NCI-H1105 treated with DMSO at 0.1 percent for 48 hours (cell line): ENCODE results near the gene PTGES2.

ENCODE experiments used
- DNase-seq: peaks from one replicate; lab custom pipeline; 2025; lab: John Stamatoyannopoulos, UW

Gene PTGES2

DNA sequence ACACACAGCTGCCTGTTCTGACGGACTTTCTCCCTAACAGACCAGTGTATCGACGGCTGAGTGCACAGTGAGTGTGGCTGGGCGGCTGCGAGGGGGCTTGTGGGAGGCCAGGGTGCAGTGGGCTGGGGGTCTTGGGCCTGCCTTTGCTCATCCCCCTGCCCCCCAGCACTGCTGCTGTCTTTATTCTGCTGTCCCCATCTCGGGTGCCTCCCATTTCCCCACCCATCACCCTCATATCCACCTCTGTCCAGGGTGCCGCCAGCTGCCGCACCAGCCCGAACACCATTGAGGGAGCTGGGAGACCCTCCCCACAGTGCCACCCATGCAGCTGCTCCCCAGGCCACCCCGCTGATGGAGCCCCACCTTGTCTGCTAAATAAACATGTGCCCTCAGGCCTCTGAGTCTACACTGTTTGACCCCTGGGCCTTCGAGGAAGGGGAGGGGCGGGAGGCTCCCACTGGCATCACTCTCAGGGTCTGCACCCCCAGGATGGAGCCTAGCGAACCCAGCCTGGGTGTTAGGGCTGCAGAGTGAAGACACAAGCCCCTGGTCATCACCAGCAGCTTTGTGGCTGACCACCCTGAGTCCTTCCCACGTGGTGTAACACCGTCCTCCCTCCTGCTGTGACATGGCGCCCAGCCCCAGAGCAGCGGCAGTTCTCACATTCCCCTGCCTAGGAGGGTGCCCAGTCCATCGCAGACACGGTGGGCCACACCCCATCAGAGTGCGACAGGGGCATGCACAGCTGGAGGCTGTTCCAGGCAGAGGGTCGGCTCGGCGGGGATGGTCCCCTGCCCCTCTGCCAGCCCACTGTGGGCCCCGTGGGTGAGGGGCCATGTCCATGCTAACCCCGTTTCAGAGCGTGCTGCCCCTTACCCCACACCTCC, 25.8 kb upstream of the PTGES2 start:
- no peak for DNase-seq

DNA sequence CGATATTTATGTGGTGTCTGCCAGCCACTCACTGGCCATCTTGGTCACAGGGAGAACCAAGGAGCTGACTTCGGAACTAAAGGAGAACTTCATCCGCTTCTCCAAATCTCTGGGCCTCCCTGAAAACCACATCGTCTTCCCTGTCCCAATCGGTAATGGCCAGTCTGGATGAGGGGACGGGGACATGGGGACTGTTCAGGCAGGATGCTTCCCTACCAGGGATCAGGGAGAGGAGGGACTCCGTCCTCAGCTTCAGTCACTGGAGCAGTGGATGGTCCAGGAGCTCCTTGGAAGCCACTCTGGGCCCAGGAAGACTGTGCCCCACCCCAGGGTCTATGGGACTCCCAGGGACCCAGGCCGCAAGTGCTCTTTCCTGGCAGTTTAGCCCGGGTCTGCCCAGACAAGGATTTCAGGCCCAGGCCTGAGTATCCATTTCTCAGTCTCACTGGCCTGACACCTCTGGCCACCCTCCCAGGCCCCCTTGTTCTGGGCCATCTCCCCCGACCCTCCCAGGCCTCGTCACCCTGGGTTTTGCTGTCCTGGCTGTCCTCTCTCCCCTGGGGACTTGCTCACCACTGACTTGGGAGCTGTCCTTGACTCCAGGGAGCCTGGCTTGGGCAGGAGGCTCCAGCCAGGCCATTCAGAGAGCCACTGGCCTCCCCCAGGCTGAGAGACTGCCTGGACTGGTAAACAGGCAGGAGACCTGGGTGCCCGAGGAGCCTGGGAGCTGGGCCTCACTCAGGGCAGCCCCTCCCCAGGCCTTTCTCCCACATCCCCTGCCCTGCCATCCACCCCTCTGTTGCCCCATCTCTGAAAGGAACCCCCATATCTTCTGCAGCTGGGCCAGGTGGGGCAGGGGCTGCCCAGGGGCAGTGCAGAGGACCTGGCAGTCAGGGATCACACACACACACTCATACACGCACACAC, 24.9 kb upstream of the PTGES2 start:
- no peak for DNase-seq

DNA sequence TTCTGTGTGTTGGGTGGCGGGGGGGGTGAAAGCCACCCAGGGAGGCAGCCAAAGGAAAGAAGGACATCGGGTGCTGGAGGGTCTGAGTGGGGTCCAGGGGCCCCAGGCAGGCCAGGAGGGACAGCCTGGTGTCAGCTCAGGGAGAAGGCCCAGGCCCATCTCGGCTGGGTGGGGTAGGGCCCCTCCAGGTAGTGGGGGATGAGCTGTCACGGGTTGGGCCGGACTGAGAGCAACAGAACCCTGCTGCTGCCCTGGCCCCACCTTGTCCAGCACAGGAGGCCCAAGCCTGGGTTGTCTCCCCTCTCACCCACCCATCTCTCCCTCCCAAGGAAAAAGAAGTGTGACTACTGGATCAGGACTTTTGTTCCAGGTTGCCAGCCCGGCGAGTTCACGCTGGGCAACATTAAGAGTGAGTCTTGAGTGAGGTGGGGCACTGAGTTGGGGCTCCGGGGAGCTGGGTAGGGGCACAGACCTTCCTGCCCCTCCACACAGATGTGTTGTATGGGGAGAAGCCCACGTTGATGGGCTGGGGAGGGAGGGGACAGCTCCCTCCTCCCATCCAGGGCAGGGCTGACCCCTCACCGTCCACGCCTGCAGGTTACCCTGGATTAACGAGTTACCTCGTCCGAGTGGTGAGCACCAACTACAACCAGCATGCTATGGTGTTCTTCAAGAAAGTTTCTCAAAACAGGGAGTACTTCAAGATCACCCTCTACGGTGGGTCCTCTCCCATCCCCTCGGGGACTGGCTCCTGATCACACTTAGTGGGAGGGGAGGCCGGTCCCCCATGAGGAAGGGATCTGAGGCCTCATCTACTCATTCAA, 24.0 kb upstream of the PTGES2 start:
- DNase-seq: no peak

DNA sequence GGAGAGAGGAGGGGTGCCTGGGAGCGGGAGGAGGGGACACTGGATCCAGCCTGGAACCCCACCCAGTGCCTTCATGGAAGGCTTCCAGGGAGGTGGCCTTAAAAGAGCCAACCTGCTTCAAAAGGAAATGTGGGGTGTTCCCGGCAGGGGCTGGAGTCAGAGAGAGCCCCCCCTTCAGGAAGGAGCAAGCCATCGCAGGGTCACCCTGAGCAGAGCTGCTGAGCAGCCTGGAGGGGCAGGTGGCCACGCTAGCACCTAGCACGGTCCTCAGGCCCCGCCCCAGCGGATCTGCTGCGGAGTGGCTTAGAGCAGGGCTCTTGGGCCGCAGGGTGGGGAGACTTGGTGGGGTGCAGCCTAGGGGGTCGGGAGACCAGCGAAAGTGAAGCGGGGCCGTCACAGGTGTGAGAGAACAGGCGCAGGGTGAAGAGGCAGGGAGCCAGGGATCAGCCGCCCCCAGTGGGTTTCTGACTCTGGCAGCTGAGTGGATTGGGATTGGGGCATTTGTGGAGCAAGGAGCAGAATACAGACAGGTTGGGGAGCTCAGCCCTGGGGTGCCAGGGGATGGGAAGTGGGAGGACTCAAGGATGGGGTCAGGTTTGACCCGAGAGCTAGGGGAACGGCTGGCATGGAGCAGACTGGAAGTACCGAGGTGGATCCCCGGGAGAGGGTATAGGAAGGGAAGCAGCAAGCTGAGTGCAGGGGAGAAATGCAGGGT, 23.2 kb upstream of the PTGES2 start:
- no peak for DNase-seq

DNA sequence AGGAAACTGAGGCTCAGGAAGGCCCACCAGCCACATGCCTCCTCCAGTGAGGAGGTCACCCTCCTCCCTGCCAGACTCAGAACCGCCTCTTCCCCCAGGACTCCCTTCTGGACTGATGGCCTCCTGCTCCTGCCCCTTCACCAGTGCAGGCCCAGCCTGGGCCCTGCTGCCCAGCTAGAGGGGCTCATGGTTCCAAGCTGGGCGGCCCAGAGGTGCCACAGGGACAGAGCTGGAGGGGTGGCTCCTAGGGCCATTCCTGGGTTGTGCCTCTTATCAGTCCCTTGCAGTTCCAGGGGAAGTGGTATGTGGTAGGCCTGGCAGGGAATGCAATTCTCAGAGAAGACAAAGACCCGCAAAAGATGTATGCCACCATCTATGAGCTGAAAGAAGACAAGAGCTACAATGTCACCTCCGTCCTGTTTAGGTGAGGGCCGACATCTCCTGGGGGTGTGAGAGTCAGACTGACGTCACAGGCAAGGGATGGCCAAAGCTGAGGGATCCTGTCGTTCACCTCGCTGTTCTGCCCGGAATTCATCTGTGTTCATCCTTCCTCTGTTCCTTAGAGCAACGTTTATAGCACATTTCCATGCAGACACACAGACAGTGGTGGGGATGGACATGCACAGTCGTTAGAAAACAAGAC, 22.5 kb upstream of the PTGES2 start:
- no peak for DNase-seq

DNA sequence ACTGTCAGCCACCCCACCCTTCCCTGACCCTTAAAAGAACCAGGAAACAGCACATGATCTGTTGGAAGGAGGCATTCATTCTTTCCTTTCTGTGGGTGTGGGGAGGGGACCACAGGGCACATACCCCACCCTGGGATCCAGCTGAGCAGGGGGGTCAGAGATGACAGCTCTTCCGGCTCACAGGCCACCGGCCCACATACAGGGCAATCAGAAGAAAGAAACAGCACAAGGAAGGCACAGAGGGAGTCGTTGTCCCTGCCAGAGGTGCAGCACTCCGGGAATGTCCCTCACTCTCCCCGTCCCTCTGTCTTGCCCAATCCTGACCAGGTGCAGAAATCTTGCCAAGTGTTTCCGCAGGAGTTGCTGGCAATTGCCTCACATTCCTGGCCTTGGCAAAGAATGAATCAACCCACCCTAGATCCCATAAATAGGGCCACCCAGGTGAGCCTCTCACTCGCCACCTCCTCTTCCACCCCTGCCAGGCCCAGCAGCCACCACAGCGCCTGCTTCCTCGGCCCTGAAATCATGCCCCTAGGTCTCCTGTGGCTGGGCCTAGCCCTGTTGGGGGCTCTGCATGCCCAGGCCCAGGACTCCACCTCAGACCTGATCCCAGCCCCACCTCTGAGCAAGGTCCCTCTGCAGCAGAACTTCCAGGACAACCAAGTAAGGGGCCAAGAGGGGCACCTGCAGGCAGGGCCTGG, 21.6 kb upstream of the PTGES2 start, which contains the start of gene LCN2:
TSS of gene LCN2 (plus strand) at position 453 of the 701 bp plus-strand sequence. CDS start at position 526, 73 bp downstream.
- DNase-seq: no peak

DNA sequence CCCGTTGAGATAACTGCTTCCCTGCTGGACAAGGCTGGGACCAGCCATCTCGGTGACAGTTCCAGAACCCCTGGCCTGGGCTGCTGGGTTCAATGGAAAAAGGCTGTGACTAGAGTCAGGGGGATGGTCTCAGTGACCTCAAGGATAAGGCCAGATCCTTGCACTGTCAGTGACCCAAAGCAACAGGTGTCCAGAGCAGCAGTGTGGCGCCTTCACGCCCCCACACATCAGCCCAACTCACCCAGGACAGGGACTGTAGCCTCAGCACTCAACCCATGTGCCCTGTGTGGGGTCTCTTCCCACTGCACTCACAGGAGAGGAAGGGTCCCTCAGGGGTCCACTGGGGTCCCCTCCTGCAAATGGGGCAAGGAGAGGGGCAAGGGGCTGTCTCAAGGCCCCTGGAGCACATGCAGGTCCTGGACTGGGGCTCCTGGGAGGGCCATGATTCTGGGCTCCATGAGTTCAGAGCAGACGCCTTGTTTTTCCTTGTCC, 21.0 kb upstream of the PTGES2 start:
- DNase-seq: no peak

DNA sequence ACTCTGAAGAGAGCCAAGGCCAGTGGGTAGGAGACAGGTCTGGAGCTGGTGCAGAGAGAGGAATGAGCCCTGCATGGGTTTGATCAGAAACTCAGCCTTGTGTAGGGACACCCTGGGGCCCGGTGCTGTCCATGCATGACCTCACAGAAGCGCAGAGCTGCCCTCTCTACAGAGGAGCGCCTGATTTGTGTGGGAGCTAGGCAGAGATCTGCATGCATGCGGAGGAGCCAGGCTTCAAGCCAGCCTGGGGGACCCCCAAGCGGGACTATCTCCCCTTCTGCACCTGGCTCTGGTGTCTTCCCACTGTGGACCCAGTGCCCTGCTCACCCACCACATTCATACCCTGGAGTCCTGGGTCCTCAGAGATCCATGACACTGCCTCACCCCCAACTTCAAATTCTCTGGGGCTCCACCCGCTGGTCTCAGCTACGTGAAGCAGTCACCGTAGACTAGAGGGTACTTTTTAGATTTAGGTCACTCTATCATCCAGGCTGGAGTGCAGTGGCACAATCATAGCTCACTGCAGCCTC, 19.1 kb upstream of the PTGES2 start:
- DNase-seq: no peak

DNA sequence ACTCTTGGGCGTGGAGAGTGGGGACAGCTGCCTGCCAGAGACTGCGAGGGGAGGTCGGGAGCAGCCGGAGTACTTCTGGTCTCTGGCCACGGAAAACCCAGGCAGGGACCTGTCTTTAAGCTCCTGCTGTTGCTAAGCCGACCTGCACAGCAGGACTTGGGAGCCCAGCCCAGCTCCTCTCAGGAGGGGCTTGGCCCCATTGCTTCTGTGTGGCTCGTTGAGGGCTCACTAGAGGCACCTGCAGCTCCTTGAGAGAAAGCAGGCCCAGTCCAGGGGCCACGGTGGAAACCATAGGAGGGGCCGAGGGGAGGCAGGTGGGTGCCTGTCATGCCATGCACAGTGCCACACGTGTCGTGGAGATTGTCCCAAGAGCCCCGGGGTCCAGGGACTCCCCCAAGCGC, 18.4 kb upstream of the PTGES2 start:
- DNase-seq: no peak

DNA sequence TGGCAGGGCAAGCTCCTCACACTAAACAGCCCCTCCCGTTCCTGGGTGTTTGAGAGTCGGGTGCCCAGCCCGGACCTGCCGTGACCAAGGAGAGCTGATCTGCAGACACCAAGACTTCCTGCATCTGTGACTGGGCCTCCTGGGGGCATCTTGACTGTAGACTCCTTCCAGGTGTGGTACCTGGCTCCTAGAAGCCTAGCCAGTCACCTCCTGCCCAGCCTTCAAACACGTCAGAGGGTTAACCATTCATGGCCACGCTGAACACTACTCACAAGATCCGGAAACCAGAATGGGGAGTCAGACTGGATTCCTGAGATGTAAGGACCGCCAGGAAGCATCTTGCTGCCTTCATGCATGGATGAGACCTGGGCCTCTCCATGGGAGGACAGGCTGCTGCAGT, 18.0 kb upstream of the PTGES2 start:
- no peak for DNase-seq

DNA sequence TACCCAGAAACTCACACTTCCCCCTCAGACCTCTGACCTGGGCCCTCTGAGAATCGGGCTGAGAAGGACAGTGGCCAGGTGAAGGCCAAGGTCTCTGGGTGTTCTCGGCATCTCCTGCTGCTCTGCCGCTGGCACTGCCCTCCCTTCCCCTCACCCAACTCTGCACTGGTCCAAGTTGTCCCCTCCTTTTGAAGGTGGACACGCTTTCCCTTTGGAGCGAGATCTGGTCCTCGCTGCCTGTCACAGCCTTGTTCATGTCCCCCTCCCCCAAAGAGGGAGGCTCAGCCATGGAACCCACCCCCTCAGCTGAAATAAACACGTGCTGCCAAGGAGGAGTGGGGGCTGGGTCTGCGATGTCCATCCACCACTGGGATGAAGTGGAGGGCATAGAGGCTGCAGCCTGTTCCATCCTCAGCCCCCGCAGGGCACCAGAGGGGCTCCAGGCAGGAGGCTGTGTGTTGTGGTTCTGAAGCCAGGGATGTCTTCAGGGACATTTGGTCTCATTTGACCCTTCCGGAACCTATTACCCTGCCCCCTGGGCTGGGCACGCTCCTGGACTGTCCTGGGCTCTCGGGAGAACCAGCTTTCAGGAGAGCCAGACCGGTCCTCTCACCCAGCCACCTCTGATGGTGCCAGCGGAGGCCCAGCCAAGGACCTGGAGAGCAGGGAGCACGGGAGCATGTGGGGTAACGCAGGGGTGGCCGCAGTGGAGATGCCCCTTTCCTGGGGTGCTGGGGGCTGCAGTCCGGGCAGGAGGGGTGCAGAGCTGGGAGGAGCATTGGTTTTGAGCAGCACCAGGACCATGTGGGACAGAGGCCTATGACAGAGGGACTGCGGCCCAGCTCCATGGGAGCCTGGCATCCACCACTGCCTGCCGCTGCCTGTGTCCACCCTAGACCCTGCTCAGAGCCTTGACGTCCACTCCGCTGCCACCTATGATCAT, 17.0 kb upstream of the PTGES2 start:
- no peak for DNase-seq

DNA sequence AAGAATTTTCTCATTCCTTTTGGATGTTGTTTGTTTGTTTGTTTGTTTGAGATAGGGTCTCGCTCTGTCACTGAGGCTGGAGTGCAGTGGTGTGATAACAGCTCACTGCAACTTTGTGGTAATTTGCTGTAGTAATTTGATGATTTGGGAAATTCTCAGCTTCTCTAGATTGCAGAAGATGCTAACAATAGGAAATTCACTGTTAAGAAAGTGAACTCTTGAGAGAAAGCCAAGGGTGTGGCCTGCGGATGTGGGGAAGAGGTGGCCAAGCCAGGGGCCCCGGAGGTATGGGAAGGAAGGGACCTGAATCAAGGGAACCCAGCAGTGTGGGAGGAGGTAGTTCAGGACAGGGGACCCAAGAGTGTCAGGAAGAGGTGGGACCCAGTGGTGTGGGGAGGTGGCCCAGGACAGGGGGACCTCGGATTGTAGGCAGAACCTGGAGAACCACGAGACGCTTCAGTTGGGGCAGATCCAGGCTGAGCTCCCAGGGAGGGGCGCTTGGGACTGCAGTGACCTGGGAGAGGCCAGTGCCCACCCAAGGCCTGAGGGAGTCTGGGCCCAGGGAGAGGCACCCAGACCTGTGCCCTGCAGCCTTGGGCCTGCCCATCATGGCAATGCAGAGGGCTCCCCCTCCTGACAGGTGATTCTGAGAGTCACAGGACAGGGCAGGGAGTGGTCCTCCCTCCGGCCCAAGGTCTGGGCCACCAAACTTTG, 16.2 kb upstream of the PTGES2 start:
- no peak for DNase-seq

DNA sequence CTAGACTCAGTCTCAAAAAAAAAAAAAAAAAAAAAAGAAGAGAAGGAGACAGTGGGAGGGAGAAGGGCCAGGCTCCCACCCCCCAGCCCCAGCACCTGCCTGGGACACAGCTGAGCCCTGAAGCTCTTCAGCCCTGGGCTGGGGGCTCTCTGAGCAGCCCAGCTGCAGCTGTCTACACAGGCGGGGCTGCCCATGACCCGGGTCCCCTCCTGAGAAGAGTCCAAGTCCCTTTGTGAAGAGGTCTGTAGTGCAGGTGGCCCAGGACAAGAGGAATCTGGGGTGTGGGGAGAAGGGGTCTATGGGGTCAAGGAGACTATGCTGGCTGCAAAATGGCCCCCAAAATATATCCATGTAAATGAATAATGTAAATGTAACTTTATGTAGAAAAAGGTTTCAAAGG, 15.1 kb upstream of the PTGES2 start:
- DNase-seq: no peak

DNA sequence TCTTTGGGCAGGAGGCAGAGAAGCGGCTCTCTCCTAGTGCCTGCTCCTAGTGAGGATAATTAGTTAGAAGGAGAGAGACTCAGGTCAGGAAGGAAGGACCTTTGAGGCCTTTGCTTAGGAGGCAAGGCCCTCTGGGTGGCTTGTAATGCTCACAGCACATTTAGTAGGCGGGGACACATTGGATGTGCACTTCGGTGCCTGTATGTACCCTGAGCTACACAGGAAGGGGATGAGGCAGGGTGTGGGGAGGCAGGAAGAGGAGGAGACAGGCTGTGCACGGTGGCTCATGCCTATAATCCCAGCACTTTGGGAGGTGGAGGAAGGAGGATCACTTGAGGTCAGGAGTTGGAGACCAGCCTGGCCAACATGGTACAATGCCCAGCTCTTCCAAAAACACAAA, 14.5 kb upstream of the PTGES2 start:
- DNase-seq: no peak

DNA sequence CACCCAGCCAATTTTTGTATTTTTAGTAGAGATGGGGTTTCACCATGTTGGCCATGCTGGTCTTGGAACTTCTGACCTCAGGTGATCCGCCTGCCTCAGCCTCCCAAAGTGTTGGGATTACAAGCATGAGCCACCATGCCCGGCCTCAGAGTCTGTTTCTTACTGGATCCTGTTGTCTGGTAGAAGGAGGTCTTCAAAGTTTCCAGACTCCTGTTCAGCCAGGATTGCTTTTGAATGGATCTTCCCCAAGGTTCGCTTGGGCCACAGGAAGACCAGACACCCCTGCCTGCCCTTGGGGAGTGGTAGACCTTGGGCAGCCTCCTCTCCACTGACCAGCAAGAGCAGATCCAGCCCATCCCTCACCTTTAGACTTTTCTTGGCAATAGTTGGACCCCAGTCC, 14.1 kb upstream of the PTGES2 start:
- DNase-seq: no peak

DNA sequence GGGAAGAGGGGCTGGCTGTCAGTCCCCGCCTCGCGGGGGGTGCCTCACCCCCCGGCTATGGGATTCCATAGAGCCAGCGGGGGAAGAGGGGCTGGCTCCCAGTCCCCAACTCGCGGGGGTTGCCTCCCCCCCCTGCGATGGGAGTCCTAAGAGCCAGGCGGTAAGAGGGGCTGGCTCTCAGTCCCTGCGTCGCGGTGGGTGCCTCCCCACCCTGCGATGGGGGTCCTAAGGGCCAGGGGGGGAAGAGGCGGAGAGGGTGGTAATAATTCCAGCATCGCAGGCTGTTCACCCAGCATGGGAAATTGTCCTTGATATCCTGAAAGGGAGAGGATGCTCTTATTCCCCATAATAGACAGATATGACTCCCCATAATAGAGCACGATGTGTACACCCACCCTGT, 12.1 kb upstream of the PTGES2 start:
- no peak for DNase-seq

DNA sequence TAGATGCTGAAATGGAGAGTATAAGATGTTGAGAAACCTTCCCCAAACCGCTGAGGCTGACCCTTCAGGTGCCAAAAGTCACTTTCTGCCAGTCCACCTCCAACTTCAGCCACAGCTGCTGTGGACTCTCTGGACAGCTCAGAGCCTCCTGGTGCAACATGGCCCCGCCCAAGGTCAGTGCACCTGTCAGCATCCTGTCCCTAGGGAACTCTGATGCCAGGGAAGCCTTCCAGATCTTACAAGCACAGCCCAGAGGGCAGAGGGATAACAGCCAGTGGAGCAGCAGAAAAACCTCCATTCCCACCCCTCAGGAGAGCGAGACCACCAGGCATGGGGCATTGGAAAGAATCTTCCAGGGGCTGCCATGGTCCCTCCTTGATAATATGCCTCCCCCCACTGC, 10.5 kb upstream of the PTGES2 start:
- DNase-seq: no peak
